Activated naive CD8-positive, alpha-beta T cell treated with anti-CD3 and anti-CD28 coated beads, Interleukin-2, amount 50 U/mL, for 16 hours (primary cell): ENCODE data around the gene ARHGAP15.

Experiments
- DNase-seq: peaks from one replicate; pipeline ENCODE4 v3.0.0-alpha.2; 2020; ENCODE audit warnings: low read depth, low spot score

The ARHGAP15 gene

GRCh38 chr2:143344780-143345179, 215.6 kb downstream of the ARHGAP15 start:
- no peak for DNase-seq

GRCh38 chr2:143345887-143346787, 216.9 kb downstream of the ARHGAP15 start:
- no peak for DNase-seq

- DNase-seq: no peak
Measured at GRCh38 chr2:143347271-143347695, 218.1 kb downstream of the ARHGAP15 start.

- no peak for DNase-seq
Measured at GRCh38 chr2:143347901-143348414, 218.7 kb downstream of the ARHGAP15 start.

GRCh38 chr2:143354050-143354750, 225.0 kb downstream of the ARHGAP15 start:
- no peak for DNase-seq

GRCh38 chr2:143355870-143356269, 226.7 kb downstream of the ARHGAP15 start:
- DNase-seq: no peak

GRCh38 chr2:143356336-143356735, 227.1 kb downstream of the ARHGAP15 start:
- no peak for DNase-seq

- DNase-seq: no peak
Measured at GRCh38 chr2:143356736-143357446, 227.7 kb downstream of the ARHGAP15 start.

- DNase-seq: no peak
Measured at GRCh38 chr2:143357966-143358365, 228.7 kb downstream of the ARHGAP15 start.

- no peak for DNase-seq
Measured at GRCh38 chr2:143361346-143361745, 232.1 kb downstream of the ARHGAP15 start.

- DNase-seq: no peak
Measured at GRCh38 chr2:143371616-143372015, 242.4 kb downstream of the ARHGAP15 start.

- no peak for DNase-seq
Measured at GRCh38 chr2:143375384-143375880, 246.2 kb downstream of the ARHGAP15 start.

- DNase-seq: no peak
Measured at GRCh38 chr2:143378996-143379395, 249.8 kb downstream of the ARHGAP15 start.

GRCh38 chr2:143379955-143380354, 250.7 kb downstream of the ARHGAP15 start:
- DNase-seq: no peak

GRCh38 chr2:143382573-143382972, 253.4 kb downstream of the ARHGAP15 start:
- DNase-seq: no peak

- DNase-seq: no peak
Measured at GRCh38 chr2:143383016-143383415, 253.8 kb downstream of the ARHGAP15 start.

GRCh38 chr2:143384111-143384510, 254.9 kb downstream of the ARHGAP15 start:
- no peak for DNase-seq

- no peak for DNase-seq
Measured at GRCh38 chr2:143390171-143390570, 261.0 kb downstream of the ARHGAP15 start.

- DNase-seq: no peak
Measured at GRCh38 chr2:143392358-143392757, 263.1 kb downstream of the ARHGAP15 start.

GRCh38 chr2:143394062-143394461, 264.8 kb downstream of the ARHGAP15 start:
- DNase-seq: no peak

GRCh38 chr2:143397884-143398614, 268.8 kb downstream of the ARHGAP15 start:
- DNase-seq: no peak
